ENCODE results near the gene NRXN2.
"Not testable (repeated sequence)": the region's sequence is repeated elsewhere in the genome, so short reads cannot be mapped to it uniquely, and the experiment has no call there.

The NRXN2 gene

DNA sequence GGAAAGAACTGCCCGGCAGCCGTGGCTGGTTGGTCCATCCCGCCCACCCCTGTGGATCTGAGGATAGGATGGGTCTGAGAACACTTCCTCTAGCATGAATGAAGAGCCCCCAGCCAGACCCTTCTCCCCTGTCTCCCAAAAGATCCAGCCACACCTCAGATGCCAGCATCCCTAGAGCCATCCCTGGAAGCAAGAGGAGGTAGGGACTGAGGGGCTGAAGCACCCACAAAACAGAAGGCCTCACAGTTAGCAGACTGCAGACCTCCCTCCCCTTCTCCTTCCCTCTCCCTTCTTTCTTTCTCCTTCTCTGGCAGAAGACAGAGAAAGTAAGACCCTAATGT lies 1.7 kb downstream of the NRXN2 start:
- DNase-seq (ENCODE audit: low read depth): no peak

DNA sequence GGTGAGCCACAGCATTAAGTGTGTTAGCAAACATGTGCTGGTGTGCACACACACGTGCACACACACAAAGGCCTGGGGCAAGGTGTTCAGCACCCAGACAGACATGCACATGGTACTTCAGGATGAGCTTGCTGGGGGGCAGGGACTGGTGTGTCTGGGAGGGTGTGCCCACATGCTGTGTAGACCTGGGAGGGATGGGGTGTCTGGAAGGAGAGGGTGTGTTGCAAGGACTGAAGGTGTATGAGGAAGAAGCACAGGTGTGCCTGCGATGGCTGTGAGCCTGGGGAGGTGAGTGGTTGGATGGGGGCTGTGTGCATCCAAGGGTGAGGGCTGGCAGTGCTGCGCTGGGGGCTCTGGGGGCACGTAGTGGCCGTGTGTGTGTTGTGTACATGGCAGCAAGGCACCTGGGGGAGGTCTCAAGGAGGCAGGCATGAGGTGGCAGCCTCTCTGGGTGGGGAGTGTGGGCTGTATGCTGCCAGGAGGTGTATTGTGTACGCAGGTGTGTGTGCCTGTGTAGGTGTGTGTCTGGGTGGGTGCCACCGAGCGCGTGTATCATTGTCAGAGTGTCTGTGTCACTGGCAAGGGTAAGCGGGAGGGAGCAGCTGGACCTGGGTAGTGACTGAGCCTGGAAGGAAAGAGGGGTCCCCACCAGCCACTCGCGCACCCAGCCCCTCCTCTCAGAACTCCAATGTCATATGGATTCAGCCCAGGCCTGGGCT lies 2.2 kb downstream of the NRXN2 start:
- DNase-seq (ENCODE audit: low read depth): no peak

DNA sequence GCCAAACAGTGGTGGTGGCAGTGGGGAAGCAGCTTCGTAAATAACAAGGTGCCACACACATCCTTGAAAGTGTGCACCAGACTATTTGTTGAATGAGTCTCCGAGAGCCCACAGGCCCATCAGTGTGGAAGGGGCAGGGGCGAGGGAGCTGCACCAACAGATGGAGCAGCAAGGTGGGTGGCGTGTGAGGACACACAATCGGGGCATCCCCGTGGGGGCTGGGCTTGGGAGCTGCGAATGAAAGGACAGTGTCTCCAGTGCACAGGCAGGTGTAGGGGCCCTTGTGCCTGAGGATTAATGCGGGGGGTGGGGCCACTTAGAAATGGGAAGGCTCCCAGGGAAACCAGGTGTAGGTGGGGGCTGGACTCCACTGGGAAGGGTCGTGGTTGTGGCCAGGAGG lies 2.8 kb downstream of the NRXN2 start:
- no peak for DNase-seq (ENCODE audit: low read depth)

DNA sequence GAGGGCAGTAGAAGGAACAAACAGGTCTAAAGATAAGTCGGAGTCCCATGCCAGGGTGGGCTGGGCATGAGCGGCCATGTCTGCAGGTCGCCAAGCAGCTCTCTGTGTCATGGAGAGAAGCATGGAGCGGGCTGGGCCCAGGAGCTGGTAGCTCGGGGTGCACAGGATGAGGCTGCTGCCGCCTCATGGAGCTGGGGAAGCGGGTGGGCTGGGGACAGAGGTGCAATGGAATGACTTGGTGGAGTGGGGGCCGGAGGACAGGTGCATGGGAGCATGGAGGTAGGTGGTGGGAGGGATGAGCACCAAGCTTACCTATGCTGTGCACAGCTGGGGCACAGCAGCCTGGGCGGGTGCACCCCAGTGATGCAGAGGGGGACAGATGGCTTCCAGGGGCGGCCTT lies 3.6 kb downstream of the NRXN2 start:
- DNase-seq (ENCODE audit: low read depth): no peak

DNA sequence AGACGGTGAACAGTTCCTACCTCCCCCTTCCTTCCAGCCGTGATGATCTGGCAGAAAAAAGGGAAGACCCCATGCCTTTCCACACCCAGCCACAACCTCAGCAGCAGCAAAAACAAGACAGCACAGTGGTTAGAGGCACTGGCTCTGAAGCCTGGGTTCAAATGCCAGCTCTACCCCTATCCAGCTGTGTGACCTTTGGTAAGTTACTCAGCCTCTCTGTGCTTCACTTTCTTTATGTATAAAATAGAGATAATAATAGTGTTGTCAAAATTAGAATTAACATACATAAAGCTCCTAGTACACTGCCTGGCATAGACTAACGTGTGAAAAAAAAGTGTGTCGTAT lies 4.2 kb downstream of the NRXN2 start:
- no peak for DNase-seq (ENCODE audit: low read depth)

DNA sequence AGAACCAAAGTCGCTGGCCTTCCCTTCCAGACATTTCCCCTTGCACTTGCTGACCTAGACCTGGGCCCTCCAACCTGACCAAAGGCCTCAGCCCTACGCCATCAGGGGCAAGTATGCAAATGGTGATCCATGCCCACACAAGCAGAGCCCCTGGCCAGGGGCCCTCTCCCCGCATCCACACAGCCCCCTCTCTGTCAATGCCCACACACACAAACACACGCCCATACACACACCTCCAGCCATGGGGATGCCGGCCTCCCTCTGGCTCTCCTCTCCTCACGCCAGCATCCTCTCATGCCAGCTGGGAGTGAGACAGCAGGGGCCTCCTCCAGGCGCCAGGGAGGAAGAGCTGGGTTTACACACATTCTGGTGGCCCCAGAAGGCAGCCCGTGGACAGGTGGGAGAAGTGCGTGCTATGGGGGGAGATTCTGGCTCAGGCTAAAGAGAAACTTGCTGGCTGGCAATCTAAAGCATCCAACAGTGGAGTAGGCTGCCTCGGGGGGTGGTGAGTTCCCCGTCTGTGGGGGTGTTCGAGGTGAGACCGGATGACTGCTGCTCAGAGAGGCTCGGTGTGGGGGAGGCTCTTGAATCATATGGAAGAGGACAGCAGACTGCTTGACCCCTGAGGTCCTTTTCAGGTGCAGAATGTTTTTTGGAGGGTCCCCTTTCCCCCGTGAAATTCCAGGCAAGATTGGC lies 4.8 kb downstream of the NRXN2 start:
- DNase-seq (ENCODE audit: low read depth): no peak

DNA sequence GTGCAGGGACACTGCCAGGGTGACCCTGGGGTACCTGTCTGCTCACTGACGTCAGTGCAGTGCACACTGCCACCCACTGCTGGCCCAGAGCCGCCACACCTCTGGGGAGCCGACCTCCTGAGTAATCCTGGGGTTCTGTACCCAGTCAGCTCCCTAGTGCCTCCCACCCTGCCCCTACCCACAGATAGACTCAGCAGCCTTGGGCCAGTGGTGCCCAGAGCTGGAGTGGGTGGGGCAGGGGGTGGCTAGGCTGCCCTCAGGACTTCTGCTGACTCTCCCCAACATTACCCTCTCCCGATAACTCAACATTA lies 5.8 kb downstream of the NRXN2 start:
- no peak for DNase-seq (ENCODE audit: low read depth)

DNA sequence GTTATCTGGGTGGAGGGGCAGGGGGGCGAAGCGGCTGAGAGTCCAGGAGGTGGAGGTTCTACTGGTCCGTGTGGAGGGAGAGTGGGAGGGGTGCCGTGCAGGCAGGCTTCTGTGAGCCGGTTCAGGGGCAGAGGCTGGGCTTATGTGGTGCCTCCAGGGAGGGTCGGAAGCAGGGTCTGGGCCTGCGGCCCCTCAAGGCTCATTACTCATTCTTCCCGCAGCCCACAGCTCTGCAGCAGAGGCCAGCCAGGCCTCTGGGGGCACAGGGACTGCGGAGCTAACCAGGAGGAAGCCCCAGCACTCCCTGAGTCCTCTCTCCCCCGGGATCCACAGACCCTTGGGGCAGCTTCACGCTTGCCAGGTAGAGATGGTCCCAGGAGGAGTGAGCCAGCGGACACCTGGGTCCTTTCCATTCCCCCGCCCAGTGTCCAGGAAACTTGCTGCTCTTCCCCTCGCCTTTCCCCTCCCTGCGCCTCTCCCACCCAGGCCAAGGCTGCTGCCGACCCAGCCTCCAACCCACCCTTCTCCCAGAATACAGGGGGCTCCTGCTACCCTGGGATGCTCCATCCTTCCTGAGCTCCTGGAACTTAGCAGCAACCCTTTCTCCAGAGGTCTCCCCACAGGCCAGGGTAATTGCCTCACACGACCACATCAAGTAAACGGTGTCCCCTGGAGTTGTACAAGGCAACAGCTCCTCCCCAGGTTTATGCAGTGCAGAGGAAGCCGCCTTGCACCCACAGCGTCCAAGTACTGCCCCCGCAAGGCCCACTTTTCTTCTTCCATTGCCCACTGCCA lies 6.3 kb downstream of the NRXN2 start:
- no peak for DNase-seq (ENCODE audit: low read depth)

DNA sequence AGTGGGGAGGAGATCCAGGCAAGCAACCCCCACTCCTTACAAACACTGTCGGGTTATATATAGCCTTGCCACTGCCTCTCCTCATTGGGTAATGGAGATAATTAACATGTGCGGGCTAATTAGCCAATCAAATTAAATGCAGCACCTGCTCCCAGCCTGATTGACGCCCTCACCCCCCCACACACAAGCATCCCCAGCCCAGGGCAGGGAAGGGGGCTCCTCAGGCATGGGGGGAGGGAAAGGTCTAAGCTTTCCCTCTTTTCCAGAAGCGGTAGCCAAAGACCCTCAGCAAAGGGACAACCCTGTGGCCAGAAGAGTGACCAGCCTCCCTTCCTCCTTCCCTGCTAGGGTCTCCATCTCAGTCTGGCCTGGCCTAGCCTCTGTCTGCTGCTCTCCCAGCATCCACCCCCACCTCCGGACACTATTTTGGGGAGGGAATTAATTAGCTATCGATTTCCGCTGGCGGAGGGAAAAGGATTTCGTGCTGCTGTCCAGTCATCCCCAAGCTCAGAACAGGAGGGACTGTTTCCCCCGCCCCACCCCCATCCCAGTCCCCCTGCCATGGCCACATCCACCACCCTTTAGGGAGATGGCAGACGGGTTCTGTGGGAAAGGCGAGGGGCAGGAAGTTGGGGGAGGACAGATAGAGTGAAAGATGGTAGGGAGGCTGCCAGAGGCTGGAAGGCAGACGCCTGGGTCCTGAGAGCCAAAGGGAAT lies 7.1 kb downstream of the NRXN2 start:
- no peak for DNase-seq (ENCODE audit: low read depth)

DNA sequence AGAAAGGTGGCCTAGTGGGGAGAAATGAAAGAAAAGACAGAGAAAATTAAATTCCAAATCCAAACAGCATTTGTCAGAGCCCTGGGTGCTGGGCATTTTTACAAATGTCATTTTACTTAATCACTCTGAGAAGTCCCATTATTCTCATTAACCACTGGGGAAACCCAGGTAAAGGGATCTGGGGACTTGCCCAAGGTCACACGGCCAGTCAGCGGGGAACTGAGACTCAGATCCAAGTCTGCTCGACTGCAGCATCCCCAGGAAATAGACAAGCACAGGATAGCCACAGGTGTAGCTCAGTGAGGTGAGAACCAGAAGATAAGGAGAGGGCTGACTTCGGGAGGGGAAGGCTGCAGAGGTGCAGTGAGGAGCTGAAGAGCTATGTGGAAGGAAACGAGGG lies 7.9 kb downstream of the NRXN2 start:
- no peak for DNase-seq (ENCODE audit: low read depth)

DNA sequence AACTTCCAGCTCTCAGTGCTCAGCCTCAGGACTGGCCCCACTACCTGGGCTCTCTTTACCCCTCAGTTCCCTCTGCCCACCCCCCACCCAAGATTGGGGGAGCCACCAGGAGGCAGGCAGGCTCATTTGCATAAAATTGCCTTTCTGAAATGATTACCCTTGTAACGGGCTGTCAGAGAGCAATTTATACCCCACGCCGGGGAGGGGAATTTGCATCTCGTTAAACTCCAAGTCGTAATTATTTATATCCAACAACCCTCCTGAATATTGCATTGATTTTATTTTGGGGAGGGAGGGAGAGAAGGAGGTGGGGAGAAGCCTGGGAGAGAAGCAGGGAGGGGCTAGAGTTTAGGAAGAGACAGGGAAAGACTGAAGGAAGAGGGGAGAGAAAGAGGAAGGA lies 8.3 kb downstream of the NRXN2 start:
- no peak for DNase-seq (ENCODE audit: low read depth)

DNA sequence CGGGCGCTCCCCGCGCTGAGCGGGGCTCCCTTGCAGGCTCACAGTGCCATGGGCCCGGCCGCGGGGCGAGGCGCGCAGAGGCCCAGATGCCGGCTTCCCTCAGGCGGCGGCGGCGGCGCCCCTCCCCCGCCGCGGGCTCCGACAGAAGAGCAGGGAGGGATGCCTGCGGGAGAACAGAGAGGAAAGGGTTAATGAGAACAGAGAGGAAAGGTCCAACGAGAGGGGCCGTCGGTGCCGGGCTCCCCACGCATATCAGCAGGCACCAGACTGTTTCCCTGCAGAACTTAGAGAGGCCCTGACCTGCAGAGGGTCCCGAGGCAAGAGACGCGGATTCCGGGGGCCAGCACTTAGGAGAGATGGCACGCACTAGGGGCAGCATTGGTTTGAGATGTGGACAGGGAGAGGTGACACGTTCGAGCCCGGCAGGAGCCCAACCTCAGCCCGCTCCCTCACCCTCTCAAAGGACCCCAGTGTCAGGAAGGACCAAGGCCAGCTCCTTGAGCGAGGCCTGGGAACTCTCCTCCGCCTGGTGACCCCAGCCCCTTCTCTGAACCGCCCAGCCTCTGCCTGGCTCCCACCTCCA lies 9.1 kb downstream of the NRXN2 start:
- no peak for DNase-seq (ENCODE audit: low read depth)

DNA sequence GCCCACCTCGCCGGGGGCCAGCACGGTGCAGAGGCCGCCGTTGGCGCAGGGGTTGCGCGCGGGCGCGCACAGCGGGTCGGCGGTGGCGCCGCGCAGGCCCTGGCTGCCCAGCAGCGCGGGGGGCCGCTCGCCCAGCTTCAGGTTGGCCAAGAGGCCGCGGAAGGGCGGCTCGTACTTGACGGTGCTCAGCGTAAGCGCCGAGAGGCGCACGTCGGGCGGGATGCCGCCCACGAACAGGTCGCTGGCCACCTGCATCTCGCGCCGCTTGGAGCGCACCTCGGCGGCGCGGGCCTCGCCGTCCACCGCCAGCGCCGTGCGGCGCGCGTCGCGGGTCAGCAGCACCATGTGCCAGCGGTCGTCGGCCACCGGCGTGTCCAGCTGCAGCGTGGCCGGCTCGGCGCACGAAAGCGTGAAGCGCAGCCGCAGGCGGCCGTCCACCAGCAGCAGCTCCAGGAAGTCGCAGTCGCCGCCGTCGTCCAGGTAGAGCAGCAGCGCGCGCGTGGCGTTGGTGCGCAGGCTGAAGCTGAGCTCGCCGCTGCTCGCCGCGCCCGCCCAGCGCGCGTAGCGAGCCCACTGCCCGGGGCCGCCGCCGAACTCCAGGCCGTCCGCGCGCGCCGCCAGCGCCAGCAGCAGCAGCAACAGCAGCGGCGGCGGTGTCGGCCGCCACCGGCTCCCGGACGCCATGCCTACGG lies 9.8 kb downstream of the NRXN2 start:
- peak; percentile 31 for DNase-seq (ENCODE audit: low read depth)

DNA sequence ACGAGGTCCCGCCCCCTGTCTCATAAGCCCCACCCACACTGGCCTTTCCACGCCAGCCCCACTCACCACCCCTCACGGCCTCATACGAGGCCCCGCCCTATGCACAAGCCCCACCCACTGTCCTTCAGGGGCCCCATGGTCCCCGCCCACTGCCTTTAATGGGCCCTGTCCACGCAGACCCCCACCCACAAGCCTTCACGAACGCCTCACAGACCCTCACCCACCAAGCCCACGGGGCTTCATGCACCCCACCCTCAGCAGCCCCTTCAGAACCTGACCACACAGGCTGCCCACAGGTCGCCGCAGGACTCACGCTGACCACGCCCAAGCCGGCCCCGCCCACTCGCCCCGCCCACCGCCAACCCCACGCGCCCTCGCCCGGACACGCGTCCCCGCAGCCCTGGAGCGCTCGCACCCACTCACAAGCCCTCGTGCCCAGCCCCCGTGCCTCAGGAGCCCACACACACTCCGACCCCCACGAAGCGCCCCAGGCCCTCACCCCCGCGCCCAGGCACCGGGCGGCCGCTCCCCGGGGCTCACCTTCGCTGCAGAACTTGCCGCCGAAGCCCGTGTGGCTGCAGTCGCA lies 10.5 kb downstream of the NRXN2 start:
- DNase-seq (ENCODE audit: low read depth): no peak

DNA sequence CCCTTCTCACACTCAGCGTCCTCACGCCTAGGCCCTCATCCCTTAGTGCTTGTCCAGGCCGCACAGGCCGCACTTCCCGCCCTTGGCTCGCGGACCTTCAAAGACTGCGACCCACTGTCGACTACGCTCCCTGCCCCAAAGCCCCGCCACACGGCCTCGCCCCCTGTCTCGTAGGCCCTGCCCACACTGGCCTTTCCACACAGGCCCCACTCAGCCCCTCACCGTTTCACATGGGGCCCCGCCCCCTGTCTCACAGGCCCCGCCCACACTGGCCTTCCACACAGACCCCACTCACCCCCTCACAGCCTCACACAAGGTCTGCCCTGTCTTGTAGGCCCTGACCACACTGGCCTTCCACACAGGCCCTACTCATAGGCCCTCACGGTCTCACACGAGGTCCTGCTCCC lies 11.0 kb downstream of the NRXN2 start:
- DNase-seq (ENCODE audit: low read depth): no peak

DNA sequence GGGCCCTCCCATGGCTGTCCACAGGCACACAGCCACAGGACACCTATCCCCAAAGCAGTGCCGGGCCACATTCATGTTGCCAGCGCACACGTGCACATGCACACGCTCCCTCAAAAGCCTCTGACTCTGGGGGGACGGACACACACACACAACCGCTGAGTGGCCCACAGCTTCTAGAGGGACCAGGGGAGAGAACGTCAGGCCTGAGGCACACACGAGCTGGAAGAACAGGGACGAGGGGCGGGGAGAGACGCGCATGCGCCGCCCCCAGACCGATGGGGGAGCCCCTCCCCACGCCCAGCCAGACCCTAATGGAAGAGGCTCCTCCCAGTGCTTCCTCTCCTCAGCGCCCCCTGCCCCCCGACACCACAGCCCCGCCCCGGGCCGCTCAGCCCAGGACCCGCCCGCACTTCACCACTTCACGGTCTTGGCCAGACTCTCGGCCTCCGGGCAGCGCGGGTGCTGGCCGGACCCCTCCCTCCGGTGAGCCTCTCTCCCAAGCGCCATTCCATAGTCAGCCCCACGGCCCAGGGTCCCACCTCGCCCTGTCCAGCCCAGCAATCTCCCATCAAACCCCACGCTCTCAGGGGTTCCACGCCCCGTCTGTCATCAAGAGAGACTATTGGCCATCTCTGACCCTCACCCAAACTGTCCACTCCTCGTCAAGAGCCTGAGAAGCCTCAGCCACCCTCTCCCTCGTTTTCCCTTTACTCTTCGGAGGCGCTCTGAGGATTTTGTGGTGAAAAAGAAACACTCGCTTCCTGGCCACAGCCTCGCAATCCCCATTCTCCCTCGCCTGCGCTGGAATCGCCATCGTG lies 11.7 kb downstream of the NRXN2 start:
- no peak for DNase-seq (ENCODE audit: low read depth)

DNA sequence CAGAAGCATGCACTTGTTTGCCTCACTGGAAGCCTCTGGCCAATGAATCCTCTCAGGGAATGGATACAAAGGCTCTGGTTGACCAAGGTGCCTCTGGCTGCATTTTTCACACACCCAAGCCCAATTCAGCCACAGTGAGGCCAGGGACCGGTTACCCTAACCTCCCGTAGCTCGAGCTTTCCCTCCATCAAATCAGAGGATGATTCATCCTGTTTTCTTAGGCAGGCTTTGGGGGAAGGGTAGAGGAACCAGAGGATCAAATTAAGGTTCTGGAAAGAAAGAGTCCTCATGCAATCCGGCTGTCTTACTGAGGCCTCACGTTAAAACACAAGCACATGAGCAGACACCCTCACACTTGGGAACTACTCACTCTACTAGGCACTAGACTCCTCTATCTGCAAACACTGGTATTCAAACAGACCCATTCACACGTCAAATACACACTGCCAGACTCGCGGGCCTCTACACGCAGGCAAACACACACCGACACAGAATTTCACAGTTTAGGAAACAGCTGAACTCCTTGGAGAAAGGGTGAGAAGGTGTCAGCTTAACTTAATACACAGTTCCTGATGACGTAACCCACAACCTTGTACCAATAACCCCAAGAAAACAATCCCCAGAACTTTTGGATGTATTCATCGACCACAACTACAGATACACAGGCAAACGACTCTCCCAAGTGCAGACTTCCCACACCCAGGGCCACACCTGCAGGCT lies 12.4 kb downstream of the NRXN2 start:
- peak; percentile 32 for DNase-seq (ENCODE audit: low read depth)

DNA sequence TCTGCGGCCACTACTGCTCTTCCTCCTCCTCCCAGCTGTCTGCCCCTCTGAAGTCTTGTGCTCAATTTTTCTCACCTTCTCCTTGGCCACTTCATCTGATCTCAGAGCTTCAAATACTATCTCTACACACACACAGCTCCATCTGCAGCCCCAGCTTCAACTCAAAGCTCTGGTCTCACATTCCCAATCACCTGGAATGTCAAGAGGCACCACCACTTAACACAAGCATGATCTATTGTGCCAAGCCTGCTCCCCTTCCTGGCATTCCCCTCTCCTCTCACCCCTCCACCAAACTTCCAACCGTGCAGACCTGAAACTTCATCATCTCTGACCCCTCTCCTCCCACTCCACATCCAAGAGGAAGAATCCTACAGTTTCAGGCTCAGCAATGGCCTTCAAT lies 17.5 kb downstream of the NRXN2 start:
- no peak for DNase-seq (ENCODE audit: low read depth)

DNA sequence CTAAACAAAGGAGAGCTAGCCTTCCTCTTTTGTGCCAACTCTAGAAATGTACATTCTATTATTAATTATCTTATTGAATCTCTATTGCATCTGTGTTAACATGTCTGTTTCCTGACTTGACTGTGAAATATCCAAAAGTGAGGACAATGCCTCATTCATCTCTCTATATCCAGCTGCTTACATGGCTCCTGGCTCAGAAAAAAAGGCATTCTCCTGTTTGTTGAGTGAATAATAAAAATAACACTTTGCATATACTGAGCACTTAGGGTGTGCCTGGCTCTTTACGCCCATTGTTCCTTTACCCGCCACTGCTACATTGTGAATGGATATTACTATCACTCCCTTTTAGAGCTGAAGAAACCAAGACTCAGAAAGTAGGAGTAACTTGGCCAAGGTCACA lies 19.9 kb downstream of the NRXN2 start:
- DNase-seq (ENCODE audit: low read depth): no peak

DNA sequence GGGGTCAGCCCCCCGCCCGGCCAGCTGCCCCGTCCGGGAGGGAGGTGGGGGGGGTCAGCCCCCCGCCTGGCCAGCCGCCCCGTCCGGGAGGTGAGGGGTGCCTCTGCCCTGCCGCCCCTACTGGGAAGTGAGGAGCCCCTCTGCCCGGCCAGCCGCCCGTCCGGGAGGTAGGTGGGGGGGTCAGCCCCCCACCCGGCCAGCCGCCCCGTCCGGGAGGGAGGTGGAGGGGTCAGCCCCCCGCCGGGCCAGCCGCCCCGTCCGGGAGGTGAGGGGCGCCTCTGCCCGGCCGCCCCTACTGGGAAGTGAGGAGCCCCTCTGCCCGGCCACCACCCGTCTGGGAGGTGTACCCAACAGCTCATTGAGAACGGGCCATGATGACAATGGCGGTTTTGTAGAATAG lies 21.0 kb downstream of the NRXN2 start:
- not testable (repeated sequence) for DNase-seq (ENCODE audit: low read depth)
